ENCODE measurements around the gene MED1.

DNA sequence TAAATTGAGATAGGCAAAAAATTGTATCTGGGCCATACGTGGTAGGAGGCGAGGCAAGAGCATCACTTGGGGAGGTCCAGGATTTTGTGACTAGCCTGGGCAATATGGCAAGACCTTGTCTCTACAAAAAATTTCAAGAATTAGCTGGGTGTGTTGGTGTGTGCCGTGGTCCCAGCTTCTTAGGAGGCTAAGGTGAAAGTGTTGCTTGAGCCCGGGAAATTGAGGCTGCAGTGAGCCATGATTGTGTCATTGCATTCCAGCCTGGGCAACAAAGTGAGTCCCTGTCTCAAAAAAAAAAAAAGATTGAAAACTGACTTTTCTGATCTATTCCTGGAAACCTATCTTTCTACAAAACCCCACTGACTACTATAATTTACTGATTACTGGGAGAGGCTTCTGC lies 36.9 kb upstream of the MED1 start:
- TF ChIP-seq, protein P1, sequence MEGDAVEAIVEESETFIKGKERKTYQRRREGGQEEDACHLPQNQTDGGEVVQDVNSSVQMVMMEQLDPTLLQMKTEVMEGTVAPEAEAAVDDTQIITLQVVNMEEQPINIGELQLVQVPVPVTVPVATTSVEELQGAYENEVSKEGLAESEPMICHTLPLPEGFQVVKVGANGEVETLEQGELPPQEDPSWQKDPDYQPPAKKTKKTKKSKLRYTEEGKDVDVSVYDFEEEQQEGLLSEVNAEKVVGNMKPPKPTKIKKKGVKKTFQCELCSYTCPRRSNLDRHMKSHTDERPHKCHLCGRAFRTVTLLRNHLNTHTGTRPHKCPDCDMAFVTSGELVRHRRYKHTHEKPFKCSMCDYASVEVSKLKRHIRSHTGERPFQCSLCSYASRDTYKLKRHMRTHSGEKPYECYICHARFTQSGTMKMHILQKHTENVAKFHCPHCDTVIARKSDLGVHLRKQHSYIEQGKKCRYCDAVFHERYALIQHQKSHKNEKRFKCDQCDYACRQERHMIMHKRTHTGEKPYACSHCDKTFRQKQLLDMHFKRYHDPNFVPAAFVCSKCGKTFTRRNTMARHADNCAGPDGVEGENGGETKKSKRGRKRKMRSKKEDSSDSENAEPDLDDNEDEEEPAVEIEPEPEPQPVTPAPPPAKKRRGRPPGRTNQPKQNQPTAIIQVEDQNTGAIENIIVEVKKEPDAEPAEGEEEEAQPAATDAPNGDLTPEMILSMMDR (IDR thresholded peaks at IDR 0.05): no peak
- TF ChIP-seq, protein P2, sequence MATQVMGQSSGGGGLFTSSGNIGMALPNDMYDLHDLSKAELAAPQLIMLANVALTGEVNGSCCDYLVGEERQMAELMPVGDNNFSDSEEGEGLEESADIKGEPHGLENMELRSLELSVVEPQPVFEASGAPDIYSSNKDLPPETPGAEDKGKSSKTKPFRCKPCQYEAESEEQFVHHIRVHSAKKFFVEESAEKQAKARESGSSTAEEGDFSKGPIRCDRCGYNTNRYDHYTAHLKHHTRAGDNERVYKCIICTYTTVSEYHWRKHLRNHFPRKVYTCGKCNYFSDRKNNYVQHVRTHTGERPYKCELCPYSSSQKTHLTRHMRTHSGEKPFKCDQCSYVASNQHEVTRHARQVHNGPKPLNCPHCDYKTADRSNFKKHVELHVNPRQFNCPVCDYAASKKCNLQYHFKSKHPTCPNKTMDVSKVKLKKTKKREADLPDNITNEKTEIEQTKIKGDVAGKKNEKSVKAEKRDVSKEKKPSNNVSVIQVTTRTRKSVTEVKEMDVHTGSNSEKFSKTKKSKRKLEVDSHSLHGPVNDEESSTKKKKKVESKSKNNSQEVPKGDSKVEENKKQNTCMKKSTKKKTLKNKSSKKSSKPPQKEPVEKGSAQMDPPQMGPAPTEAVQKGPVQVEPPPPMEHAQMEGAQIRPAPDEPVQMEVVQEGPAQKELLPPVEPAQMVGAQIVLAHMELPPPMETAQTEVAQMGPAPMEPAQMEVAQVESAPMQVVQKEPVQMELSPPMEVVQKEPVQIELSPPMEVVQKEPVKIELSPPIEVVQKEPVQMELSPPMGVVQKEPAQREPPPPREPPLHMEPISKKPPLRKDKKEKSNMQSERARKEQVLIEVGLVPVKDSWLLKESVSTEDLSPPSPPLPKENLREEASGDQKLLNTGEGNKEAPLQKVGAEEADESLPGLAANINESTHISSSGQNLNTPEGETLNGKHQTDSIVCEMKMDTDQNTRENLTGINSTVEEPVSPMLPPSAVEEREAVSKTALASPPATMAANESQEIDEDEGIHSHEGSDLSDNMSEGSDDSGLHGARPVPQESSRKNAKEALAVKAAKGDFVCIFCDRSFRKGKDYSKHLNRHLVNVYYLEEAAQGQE (IDR thresholded peaks at IDR 0.05; ENCODE audit: insufficient read depth in 1 of 2, low read depth in 2 of 2, low read length in 1 of 2): no peak
- no peak for TF ChIP-seq POLR2AphosphoS5 (IDR thresholded peaks at IDR 0.05; ENCODE audit: low read depth, low read length)
- TF ChIP-seq TCF7L2 (IDR thresholded peaks at IDR 0.05; ENCODE audit: low read depth, low read length): no peak
- no peak for TF ChIP-seq SIN3A (IDR thresholded peaks at IDR 0.05; ENCODE audit: borderline replicate concordance, insufficient read depth, low read depth, low read length)

Measured in Panc1 (cell line).